PC-9 (cell line): ENCODE measurements around the gene IL4I1. TPM values are rescaled to one million over a fixed set of nuclear protein-coding genes. Genes with fewer than 3 reads are reported as not detected.

Experiments
- BruUV-seq: library from RNA; stranded (reverse); fragments of 400-500 nt; replicated peaks from 2 replicates; lab custom pipeline; 2021; lab: Mats Ljungman, UMichigan
- CTCF ChIA-PET: fragments of 300-600 bp; sonication (Branson Sonifier 250); formaldehyde crosslinking; loops from one replicate; lab custom pipeline; 2022; ENCODE audit warnings: antibody characterized with exemption; lab: Charles Lee
- POLR2A ChIA-PET: fragments of 300-600 bp; sonication (Branson Sonifier 250); formaldehyde crosslinking; loops from one replicate; lab custom pipeline; 2022; ENCODE audit warnings: antibody characterized with exemption; ENCODE audit not compliant: unreplicated experiment; lab: Charles Lee
- DNase-seq, 2 experiments: peaks; one replicate each; pipeline versions ENCODE4 v3.0.0 to v3.0.0-alpha.2; 2015 to 2022; ENCODE audit warnings: mixed read lengths in 1 of 2
- H2AFZ ChIP-seq: fragments of 200-600 bp; sonication (generic); 2 replicates; pipeline ENCODE4 v1.8.1; 2017; ENCODE audit warnings: antibody characterized with exemption
- H3F3A ChIP-seq: fragments of 200-600 bp; sonication (generic); 2 replicates; pipeline ENCODE4 v1.8.1; 2017; ENCODE audit warnings: antibody characterized with exemption, mild to moderate bottlenecking, low read depth; ENCODE audit not compliant: insufficient read depth
- H3K27ac ChIP-seq: fragments of 200-600 bp; sonication (generic); 2 replicates; pipeline ENCODE4 v1.6.1; 2016; ENCODE audit warnings: mixed run types
- H3K27me3 ChIP-seq: fragments of 200-600 bp; sonication (generic); 2 replicates; pipeline ENCODE4 v1.6.1; 2016; ENCODE audit warnings: low read depth, mixed run types; ENCODE audit not compliant: insufficient read depth
- H3K36me3 ChIP-seq: fragments of 200-600 bp; sonication (generic); 2 replicates; pipeline ENCODE4 v1.6.1; 2016; ENCODE audit warnings: low read depth, mixed run types
- H3K4me1 ChIP-seq: fragments of 200-600 bp; sonication (generic); replicated peaks from 2 replicates; pipeline ENCODE4 v1.6.1; 2016; ENCODE audit warnings: mixed run types; ENCODE audit not compliant: insufficient read depth
- H3K4me2 ChIP-seq: fragments of 200-600 bp; sonication (generic); 2 replicates; pipeline ENCODE4 v1.6.1; 2017; ENCODE audit warnings: mixed run types
- H3K4me3 ChIP-seq: fragments of 200-600 bp; sonication (generic); 2 replicates; pipeline ENCODE4 v1.6.1; 2016; ENCODE audit warnings: mixed run types
- H3K79me2 ChIP-seq: fragments of 200-600 bp; sonication (generic); 2 replicates; pipeline ENCODE4 v1.6.1; 2017; ENCODE audit warnings: low read depth, mixed run types
- H3K9me2 ChIP-seq: fragments of 200-600 bp; sonication (generic); 2 replicates; pipeline ENCODE4 v1.8.1; 2017; ENCODE audit warnings: mild to moderate bottlenecking; ENCODE audit not compliant: insufficient read depth
- H3K9me3 ChIP-seq: fragments of 200-600 bp; sonication (generic); 2 replicates; pipeline ENCODE4 v1.8.1; 2016; ENCODE audit warnings: low read depth; ENCODE audit not compliant: insufficient read depth
- H4K20me1 ChIP-seq: fragments of 200-600 bp; sonication (generic); 2 replicates; pipeline ENCODE4 v1.8.1; 2017; ENCODE audit not compliant: insufficient read depth
- CTCF ChIP-seq: fragments of 200-600 bp; sonication (generic); conservative IDR thresholded peaks from 2 replicates; pipeline ENCODE4 v1.6.1; 2017; ENCODE audit warnings: mixed run types, antibody characterized with exemption, mild to moderate bottlenecking, moderate library complexity
- EZH2 ChIP-seq: fragments of 200-600 bp; sonication (generic); IDR thresholded peaks from 2 replicates; pipeline ENCODE4 v1.8.0; 2017; ENCODE audit warnings: antibody characterized with exemption, low read depth
- intact Hi-C: fragments of 100-400 bp; cut with micrococcal nuclease; formaldehyde crosslinking; loops from one replicate; pipeline ENCODE4 v1.10.0; 2022; ENCODE audit not compliant: unreplicated experiment
- total RNA-seq: library from RNA; stranded (reverse); gene quantifications from 2 replicates; pipeline ENCODE4 v1.2.3, GENCODE V29; 2021

The IL4I1 gene
- total RNA-seq, 1 experiment from 2014 or later = not detected

GRCh38 chr19:49850487-49851342 lies 46.0 kb downstream of the IL4I1 start, which contains the start of gene PTOV1:
Gene PTOV1 (plus strand): TSS chr19:49851159.
- no peaks in the 10 kb centered on the region for H3K9me3 ChIP-seq
- H3F3A ChIP-seq = peaks cover 67% of the 10 kb centered on the region; the same call in 1 of the 2 replicates
- peaks cover 56% of the 10 kb centered on the region for H3K79me2 ChIP-seq
- H3K27ac ChIP-seq = peak within 1 kb of the TSS; percentile 90
- peaks cover 38% of the 10 kb centered on the region for H4K20me1 ChIP-seq
- TF ChIP-seq CTCF (no peak), EZH2 (no peak)
- peak within 1 kb of the TSS; percentile 95 for H3K4me2 ChIP-seq
- BruUV-seq = TSS peak; percentile 57
- no peaks in the 10 kb centered on the region for H3K36me3 ChIP-seq
- peaks cover 37% of the 10 kb centered on the region for H3K4me1 ChIP-seq
- no peaks in the 10 kb centered on the region for H3K27me3 ChIP-seq
- intact Hi-C loops = loop anchor here (1.0 kb wide), 1 partner anchor 33 kb away; no protein-coding TSS in a partner anchor
- DNase-seq = peak; percentile 76 to 92
- H3K4me3 ChIP-seq = peak within 1 kb of the TSS; percentile 99
- ChIA-PET POLR2A (interaction anchor here (0.6 to 1.2 kb wide), 5 partner anchors 19 to 858 kb away, joined by 3 to 20 read pairs (median 3); partner anchors contain the start of gene AP2A1), CTCF (interaction anchor here (0.6 to 1.1 kb wide), 3 partner anchors 10 to 31 kb away, joined by 6 to 21 read pairs (median 7); no protein-coding TSS in a partner anchor)
- H3K9me2 ChIP-seq = no peaks in the 10 kb centered on the region
- peak within 1 kb of the TSS; percentile 97 for H2AFZ ChIP-seq

GRCh38 chr19:49850221-49850486 lies 46.5 kb downstream of the IL4I1 start:
- Histone ChIP-seq H3K4me1 (peaks cover 37% of the 10 kb centered on the region), H4K20me1 (peaks cover 33% of the 10 kb centered on the region), H3K79me2 (peaks cover 51% of the 10 kb centered on the region), H2AFZ (peak overlapping the region; percentile 97), H3K9me3 (no peaks in the 10 kb centered on the region), H3K9me2 (no peaks in the 10 kb centered on the region), H3K4me3 (peak overlapping the region; percentile 99), H3F3A (peaks cover 61% of the 10 kb centered on the region; the same call in 1 of the 2 replicates), H3K27ac (peak overlapping the region; percentile 90; the same call in 1 of the 2 replicates), H3K36me3 (no peaks in the 10 kb centered on the region), H3K27me3 (no peaks in the 10 kb centered on the region), H3K4me2 (peak overlapping the region; percentile 89)
- intact Hi-C loops = loop anchor here (1.0 kb wide), 1 partner anchor 33 kb away; no protein-coding TSS in a partner anchor
- DNase-seq = no peak
- no TSS peak for BruUV-seq
- ChIA-PET POLR2A (interaction anchor here (0.6 to 1.2 kb wide), 4 partner anchors 19 to 361 kb away, joined by 3 to 20 read pairs (median 5); partner anchors contain the start of gene AP2A1), CTCF (interaction anchor here (0.5 to 1.1 kb wide), 4 partner anchors 10 to 288 kb away, joined by 6 to 21 read pairs (median 9); no protein-coding TSS in a partner anchor)
- TF ChIP-seq EZH2 (no peak), CTCF (no peak)
